ENCODE results near the gene GATA5. TPM values are rescaled to one million over a fixed set of nuclear protein-coding genes. Genes with fewer than 3 reads are reported as not detected.

GATA5 gene
- total RNA-seq, 1 donor from 2014 or later, result not detected

DNA sequence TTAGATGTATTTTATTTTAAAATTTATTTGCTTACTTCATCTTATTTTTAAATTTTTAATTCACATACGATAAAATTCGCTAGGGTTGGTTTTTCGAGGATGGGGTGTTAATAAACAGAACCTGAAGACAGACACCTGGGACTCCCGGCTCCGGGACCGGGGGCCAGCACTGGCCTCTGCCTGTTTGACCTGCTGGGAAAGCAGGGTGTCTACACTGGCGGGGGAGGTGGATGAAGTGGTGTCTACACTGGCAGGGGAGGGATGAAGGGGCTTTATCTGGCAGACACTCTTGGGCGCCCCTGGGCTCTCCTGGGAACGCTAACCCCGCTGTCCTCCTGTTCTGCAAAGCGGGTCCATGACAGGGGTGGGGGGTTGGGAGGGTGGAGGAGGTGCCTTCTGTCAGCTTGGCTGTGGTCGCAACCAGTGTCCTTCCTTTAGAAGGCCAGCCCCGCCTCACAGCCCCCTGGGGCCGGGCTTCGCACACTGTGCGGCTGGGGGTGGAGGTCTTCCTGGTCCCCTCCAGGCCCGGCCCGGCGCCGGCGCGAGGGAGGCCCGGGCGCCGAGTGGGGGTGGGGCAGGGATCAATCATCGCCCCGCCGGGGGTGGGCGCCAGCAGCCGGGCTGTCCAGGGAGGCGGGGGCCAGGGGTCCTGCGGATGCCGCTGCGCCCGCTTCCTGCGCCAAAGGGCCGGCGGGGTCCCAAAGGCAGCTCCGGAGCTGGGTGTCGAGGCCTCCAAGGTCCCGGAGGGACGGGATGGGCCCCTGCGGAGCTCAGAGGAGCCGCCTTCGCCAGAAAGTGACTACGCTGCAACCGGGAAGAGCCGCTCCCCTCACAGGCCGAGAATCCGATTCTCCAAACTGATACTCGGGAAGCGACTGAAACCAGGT is 1.8 kb downstream of the GATA5 start:
- H3K4me3 Mint-ChIP-seq (ENCODE audit: unreplicated experiment), result no peak overlapping the region
- TF ChIP-seq, protein P1, sequence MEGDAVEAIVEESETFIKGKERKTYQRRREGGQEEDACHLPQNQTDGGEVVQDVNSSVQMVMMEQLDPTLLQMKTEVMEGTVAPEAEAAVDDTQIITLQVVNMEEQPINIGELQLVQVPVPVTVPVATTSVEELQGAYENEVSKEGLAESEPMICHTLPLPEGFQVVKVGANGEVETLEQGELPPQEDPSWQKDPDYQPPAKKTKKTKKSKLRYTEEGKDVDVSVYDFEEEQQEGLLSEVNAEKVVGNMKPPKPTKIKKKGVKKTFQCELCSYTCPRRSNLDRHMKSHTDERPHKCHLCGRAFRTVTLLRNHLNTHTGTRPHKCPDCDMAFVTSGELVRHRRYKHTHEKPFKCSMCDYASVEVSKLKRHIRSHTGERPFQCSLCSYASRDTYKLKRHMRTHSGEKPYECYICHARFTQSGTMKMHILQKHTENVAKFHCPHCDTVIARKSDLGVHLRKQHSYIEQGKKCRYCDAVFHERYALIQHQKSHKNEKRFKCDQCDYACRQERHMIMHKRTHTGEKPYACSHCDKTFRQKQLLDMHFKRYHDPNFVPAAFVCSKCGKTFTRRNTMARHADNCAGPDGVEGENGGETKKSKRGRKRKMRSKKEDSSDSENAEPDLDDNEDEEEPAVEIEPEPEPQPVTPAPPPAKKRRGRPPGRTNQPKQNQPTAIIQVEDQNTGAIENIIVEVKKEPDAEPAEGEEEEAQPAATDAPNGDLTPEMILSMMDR (IDR thresholded peaks at IDR 0.05), result no peak
- no peak for DNase-seq (ENCODE audit: extremely low spot score, unreplicated experiment)
- no peaks in the 10 kb centered on the region for H3K9me3 Mint-ChIP-seq (ENCODE audit: unreplicated experiment)
- H3K4me1 Mint-ChIP-seq (ENCODE audit: unreplicated experiment), result peaks cover 3% of the 10 kb centered on the region
- H3K36me3 Mint-ChIP-seq (ENCODE audit: unreplicated experiment), result no peaks in the 10 kb centered on the region
- peaks cover 59% of the 10 kb centered on the region for H3K27me3 Mint-ChIP-seq (ENCODE audit: unreplicated experiment)
- H3K27ac Mint-ChIP-seq (ENCODE audit: unreplicated experiment), result no peak overlapping the region

DNA sequence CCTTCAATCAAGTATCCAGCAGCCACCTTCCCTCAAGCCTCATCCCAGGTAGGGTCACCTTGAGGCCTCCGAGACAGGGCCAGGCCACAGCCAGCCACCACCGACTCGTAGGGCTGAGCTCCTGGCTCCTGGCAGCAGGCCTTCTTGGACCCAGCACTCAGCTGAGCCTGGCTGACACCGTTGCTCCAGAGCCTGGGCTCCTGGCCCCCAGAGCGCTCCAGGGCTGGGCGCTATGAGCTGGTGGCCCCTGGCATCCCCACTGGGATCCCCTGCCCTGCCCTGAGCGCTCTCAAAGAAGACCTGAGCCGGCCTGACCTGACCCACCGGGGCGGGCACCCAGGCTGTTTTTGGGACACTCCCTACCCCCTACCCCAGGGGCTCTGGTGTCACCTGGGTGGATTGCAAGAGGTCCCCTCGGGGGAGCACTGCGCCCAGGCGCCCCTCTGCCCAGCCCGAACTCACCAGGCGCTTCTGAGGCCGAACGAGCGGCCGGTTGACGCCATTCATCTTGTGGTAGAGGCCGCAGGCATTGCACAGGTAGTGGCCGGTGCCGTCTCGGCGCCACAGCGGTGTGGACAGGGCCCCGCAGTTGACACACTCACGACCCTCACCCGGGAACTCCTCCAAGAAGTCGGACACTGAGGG is 2.7 kb downstream of the GATA5 start:
- no peak for DNase-seq (ENCODE audit: extremely low spot score, unreplicated experiment)
- TF ChIP-seq, protein P1 (IDR thresholded peaks at IDR 0.05), result no peak
- Mint-ChIP-seq H3K4me1 (ENCODE audit: unreplicated experiment) (peaks cover 3% of the 10 kb centered on the region), H3K27ac (ENCODE audit: unreplicated experiment) (no peak overlapping the region), H3K9me3 (ENCODE audit: unreplicated experiment) (no peaks in the 10 kb centered on the region), H3K27me3 (ENCODE audit: unreplicated experiment) (peaks cover 51% of the 10 kb centered on the region), H3K36me3 (ENCODE audit: unreplicated experiment) (no peaks in the 10 kb centered on the region), H3K4me3 (ENCODE audit: unreplicated experiment) (no peak overlapping the region)

DNA sequence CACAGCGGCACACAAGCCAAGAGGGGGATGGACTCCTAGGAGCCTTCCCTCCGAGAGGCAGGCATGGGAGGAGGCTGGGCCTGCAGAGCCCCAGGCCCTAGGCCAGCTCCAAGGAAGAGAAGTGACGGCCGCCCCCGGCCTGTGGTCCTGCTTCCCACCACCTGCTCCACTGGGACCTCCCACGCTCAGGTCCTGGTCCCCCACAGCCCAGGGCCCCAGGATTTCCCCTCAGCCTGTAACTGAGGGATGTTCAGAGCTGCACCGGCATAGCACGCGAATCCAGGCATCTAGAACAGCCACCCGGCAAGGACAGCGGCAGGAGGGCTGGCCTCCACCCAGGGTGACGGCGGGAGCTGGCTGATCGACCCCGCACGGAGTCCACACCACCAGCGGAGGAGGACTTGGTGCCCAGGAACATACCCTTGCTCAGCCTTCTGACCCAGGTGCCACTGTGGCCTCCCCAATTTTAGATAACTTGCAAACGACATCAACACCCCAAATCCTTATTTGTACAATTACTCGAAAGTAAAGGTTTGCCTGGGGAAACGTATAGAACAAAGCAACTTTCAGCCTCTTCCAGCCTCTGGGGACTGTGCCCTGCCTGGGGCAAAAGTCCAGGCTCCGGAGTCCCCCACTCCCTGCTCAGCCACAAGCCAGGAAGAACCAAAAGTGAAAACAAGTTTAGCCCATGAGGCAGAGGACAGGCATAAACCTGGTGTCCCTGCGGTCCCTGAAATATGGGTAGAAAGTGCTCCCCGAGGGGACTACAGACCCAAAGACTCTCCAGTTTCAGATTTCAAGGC is 3.5 kb downstream of the GATA5 start:
- no peak overlapping the region for H3K4me3 Mint-ChIP-seq (ENCODE audit: unreplicated experiment)
- TF ChIP-seq, protein P1 (IDR thresholded peaks at IDR 0.05), result no peak

DNA sequence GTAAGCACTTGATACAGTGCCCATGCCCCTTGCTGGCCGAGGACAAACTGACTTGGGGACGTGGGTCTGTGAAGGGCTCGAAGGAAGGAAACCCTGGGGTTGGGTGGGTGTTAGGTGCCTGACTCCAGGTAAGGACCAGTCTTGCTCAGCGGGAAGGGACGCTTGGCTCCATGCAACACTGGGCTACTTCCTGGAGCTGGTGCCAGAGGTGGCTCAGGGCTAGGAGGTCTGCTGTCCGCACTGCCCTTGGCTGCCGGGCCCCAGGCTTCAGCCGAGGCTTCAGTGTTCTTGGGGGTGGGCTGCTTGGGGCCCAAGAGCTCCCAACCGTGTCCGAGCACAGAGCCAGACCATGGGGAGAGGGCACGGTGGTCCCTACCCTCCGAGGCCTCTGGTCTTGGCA is 5.3 kb downstream of the GATA5 start:
- H3K36me3 Mint-ChIP-seq (ENCODE audit: unreplicated experiment), result no peaks in the 10 kb centered on the region
- no peak overlapping the region for H3K4me3 Mint-ChIP-seq (ENCODE audit: unreplicated experiment)
- no peak for DNase-seq (ENCODE audit: extremely low spot score, unreplicated experiment)
- H3K27ac Mint-ChIP-seq (ENCODE audit: unreplicated experiment), result no peak overlapping the region
- H3K4me1 Mint-ChIP-seq (ENCODE audit: unreplicated experiment), result peaks cover 2% of the 10 kb centered on the region
- H3K9me3 Mint-ChIP-seq (ENCODE audit: unreplicated experiment), result no peaks in the 10 kb centered on the region
- TF ChIP-seq, protein P1 (IDR thresholded peaks at IDR 0.05), result no peak
- H3K27me3 Mint-ChIP-seq (ENCODE audit: unreplicated experiment), result peaks cover 42% of the 10 kb centered on the region

More for the DNA sequence above, 3.5 kb downstream of the GATA5 start:
- Mint-ChIP-seq H3K27me3 (ENCODE audit: unreplicated experiment) (peaks cover 44% of the 10 kb centered on the region), H3K4me1 (ENCODE audit: unreplicated experiment) (peaks cover 3% of the 10 kb centered on the region), H3K36me3 (ENCODE audit: unreplicated experiment) (no peaks in the 10 kb centered on the region), H3K9me3 (ENCODE audit: unreplicated experiment) (no peaks in the 10 kb centered on the region), H3K27ac (ENCODE audit: unreplicated experiment) (no peak overlapping the region)
- DNase-seq (ENCODE audit: extremely low spot score, unreplicated experiment), result no peak

All from osteocyte (in vitro differentiated cells).